Measurements from ENCODE around the gene LRRC53. TPM values are rescaled to one million over a fixed set of nuclear protein-coding genes. Genes with fewer than 3 reads are reported as not detected.

The LRRC53 gene
- total RNA-seq, 1 experiment from 2014 or later = not detected

- Histone ChIP-seq H4K20me1 (ENCODE audit: insufficient read depth, low read depth, low read length) (no peaks in the 10 kb centered on the region), H3K9me3 (ENCODE audit: low read length) (no peaks in the 10 kb centered on the region), H3K36me3 (ENCODE audit: insufficient read depth, low read length) (no peaks in the 10 kb centered on the region), H3K4me1 (ENCODE audit: low read length) (no peaks in the 10 kb centered on the region), H3K79me2 (ENCODE audit: low read length) (no peaks in the 10 kb centered on the region), H3K27ac (ENCODE audit: low read length) (no peak overlapping the region), H3K4me2 (ENCODE audit: low read depth, low read length, poor library complexity, severe bottlenecking) (no peak overlapping the region), H3K9ac (ENCODE audit: low read length) (no peak overlapping the region), H3K9me2 (replicated peaks; ENCODE audit: insufficient read depth, low read length) (no peaks in the 10 kb centered on the region), H3K4me3 (ENCODE audit: low read length) (no peak overlapping the region), H3K27me3 (ENCODE audit: low read length) (no peaks in the 10 kb centered on the region), H2AFZ (ENCODE audit: low read length) (no peak overlapping the region)
- DNase-seq = no peak
These were observed 44.5 kb downstream of the LRRC53 start for GRCh38 chr1:74467786-74468377.

GRCh38 chr1:74465193-74465681 lies 47.2 kb downstream of the LRRC53 start:
- no peak overlapping the region for H3K27ac ChIP-seq (ENCODE audit: low read length)
- no peaks in the 10 kb centered on the region for H3K9me3 ChIP-seq (ENCODE audit: low read length)
- H3K36me3 ChIP-seq (ENCODE audit: insufficient read depth, low read length) = no peaks in the 10 kb centered on the region
- H3K79me2 ChIP-seq (ENCODE audit: low read length) = no peaks in the 10 kb centered on the region
- H3K4me3 ChIP-seq (ENCODE audit: low read length) = no peak overlapping the region
- H3K27me3 ChIP-seq (ENCODE audit: low read length) = no peaks in the 10 kb centered on the region
- no peaks in the 10 kb centered on the region for H3K4me1 ChIP-seq (ENCODE audit: low read length)
- H3K9ac ChIP-seq (ENCODE audit: low read length) = no peak overlapping the region
- DNase-seq = no peak
- no peaks in the 10 kb centered on the region for H4K20me1 ChIP-seq (ENCODE audit: insufficient read depth, low read depth, low read length)
- H2AFZ ChIP-seq (ENCODE audit: low read length) = no peak overlapping the region
- H3K4me2 ChIP-seq (ENCODE audit: low read depth, low read length, poor library complexity, severe bottlenecking) = no peak overlapping the region
- no peaks in the 10 kb centered on the region for H3K9me2 ChIP-seq (replicated peaks; ENCODE audit: insufficient read depth, low read length)

GRCh38 chr1:74464037-74464436 lies 48.4 kb downstream of the LRRC53 start:
- Histone ChIP-seq H3K9ac (ENCODE audit: low read length) (no peak overlapping the region), H3K9me3 (ENCODE audit: low read length) (no peaks in the 10 kb centered on the region), H4K20me1 (ENCODE audit: insufficient read depth, low read depth, low read length) (no peaks in the 10 kb centered on the region), H3K79me2 (ENCODE audit: low read length) (no peaks in the 10 kb centered on the region), H3K27me3 (ENCODE audit: low read length) (no peaks in the 10 kb centered on the region), H2AFZ (ENCODE audit: low read length) (no peak overlapping the region), H3K27ac (ENCODE audit: low read length) (no peak overlapping the region), H3K4me1 (ENCODE audit: low read length) (no peaks in the 10 kb centered on the region), H3K4me2 (ENCODE audit: low read depth, low read length, poor library complexity, severe bottlenecking) (no peak overlapping the region), H3K36me3 (ENCODE audit: insufficient read depth, low read length) (no peaks in the 10 kb centered on the region), H3K4me3 (ENCODE audit: low read length) (no peak overlapping the region), H3K9me2 (replicated peaks; ENCODE audit: insufficient read depth, low read length) (no peaks in the 10 kb centered on the region)
- no peak for DNase-seq

- H3K9me3 ChIP-seq (ENCODE audit: low read length) = no peaks in the 10 kb centered on the region
- DNase-seq = no peak
These were observed 49.0 kb downstream of the LRRC53 start for GRCh38 chr1:74463333-74463988.

GRCh38 chr1:74457253-74457652 lies 55.2 kb downstream of the LRRC53 start:
- H2AFZ ChIP-seq (ENCODE audit: low read length) = no peak overlapping the region
- no peaks in the 10 kb centered on the region for H3K79me2 ChIP-seq (ENCODE audit: low read length)
- H3K9ac ChIP-seq (ENCODE audit: low read length) = no peak overlapping the region
- H3K27ac ChIP-seq (ENCODE audit: low read length) = no peak overlapping the region
- no peak for DNase-seq
- no peaks in the 10 kb centered on the region for H4K20me1 ChIP-seq (ENCODE audit: insufficient read depth, low read depth, low read length)
- H3K9me3 ChIP-seq (ENCODE audit: low read length) = no peaks in the 10 kb centered on the region
- H3K4me3 ChIP-seq (ENCODE audit: low read length) = no peak overlapping the region
- no peaks in the 10 kb centered on the region for H3K4me1 ChIP-seq (ENCODE audit: low read length)
- H3K4me2 ChIP-seq (ENCODE audit: low read depth, low read length, poor library complexity, severe bottlenecking) = no peak overlapping the region
- no peaks in the 10 kb centered on the region for H3K27me3 ChIP-seq (ENCODE audit: low read length)
- H3K9me2 ChIP-seq (replicated peaks; ENCODE audit: insufficient read depth, low read length) = no peaks in the 10 kb centered on the region
- H3K36me3 ChIP-seq (ENCODE audit: insufficient read depth, low read length) = no peaks in the 10 kb centered on the region

More at GRCh38 chr1:74463333-74463988, 49.0 kb downstream of the LRRC53 start:
- no peaks in the 10 kb centered on the region for H3K9me2 ChIP-seq (replicated peaks; ENCODE audit: insufficient read depth, low read length)
- H3K9ac ChIP-seq (ENCODE audit: low read length) = no peak overlapping the region
- H2AFZ ChIP-seq (ENCODE audit: low read length) = no peak overlapping the region
- H3K27me3 ChIP-seq (ENCODE audit: low read length) = no peaks in the 10 kb centered on the region
- no peaks in the 10 kb centered on the region for H3K4me1 ChIP-seq (ENCODE audit: low read length)
- H3K79me2 ChIP-seq (ENCODE audit: low read length) = no peaks in the 10 kb centered on the region
- H3K4me3 ChIP-seq (ENCODE audit: low read length) = no peak overlapping the region
- no peaks in the 10 kb centered on the region for H3K36me3 ChIP-seq (ENCODE audit: insufficient read depth, low read length)
- no peak overlapping the region for H3K4me2 ChIP-seq (ENCODE audit: low read depth, low read length, poor library complexity, severe bottlenecking)
- no peak overlapping the region for H3K27ac ChIP-seq (ENCODE audit: low read length)
- H4K20me1 ChIP-seq (ENCODE audit: insufficient read depth, low read depth, low read length) = no peaks in the 10 kb centered on the region

- Histone ChIP-seq H2AFZ (ENCODE audit: low read length) (no peak overlapping the region), H3K27me3 (ENCODE audit: low read length) (no peaks in the 10 kb centered on the region), H3K9me2 (replicated peaks; ENCODE audit: insufficient read depth, low read length) (no peaks in the 10 kb centered on the region), H3K27ac (ENCODE audit: low read length) (no peak overlapping the region), H3K36me3 (ENCODE audit: insufficient read depth, low read length) (no peaks in the 10 kb centered on the region), H3K79me2 (ENCODE audit: low read length) (no peaks in the 10 kb centered on the region), H3K9ac (ENCODE audit: low read length) (no peak overlapping the region), H4K20me1 (ENCODE audit: insufficient read depth, low read depth, low read length) (no peaks in the 10 kb centered on the region), H3K4me1 (ENCODE audit: low read length) (no peaks in the 10 kb centered on the region), H3K9me3 (ENCODE audit: low read length) (no peaks in the 10 kb centered on the region), H3K4me3 (ENCODE audit: low read length) (no peak overlapping the region), H3K4me2 (ENCODE audit: low read depth, low read length, poor library complexity, severe bottlenecking) (no peak overlapping the region)
- no peak for DNase-seq
These were observed 57.0 kb downstream of the LRRC53 start for GRCh38 chr1:74455390-74455789.

GRCh38 chr1:74453277-74453676 lies 59.1 kb downstream of the LRRC53 start:
- no peaks in the 10 kb centered on the region for H3K4me1 ChIP-seq (ENCODE audit: low read length)
- H3K9me2 ChIP-seq (replicated peaks; ENCODE audit: insufficient read depth, low read length) = no peaks in the 10 kb centered on the region
- no peaks in the 10 kb centered on the region for H3K79me2 ChIP-seq (ENCODE audit: low read length)
- H3K4me3 ChIP-seq (ENCODE audit: low read length) = no peak overlapping the region
- H4K20me1 ChIP-seq (ENCODE audit: insufficient read depth, low read depth, low read length) = no peaks in the 10 kb centered on the region
- no peak overlapping the region for H3K4me2 ChIP-seq (ENCODE audit: low read depth, low read length, poor library complexity, severe bottlenecking)
- H3K9ac ChIP-seq (ENCODE audit: low read length) = no peak overlapping the region
- H2AFZ ChIP-seq (ENCODE audit: low read length) = no peak overlapping the region
- no peaks in the 10 kb centered on the region for H3K36me3 ChIP-seq (ENCODE audit: insufficient read depth, low read length)
- H3K27me3 ChIP-seq (ENCODE audit: low read length) = no peaks in the 10 kb centered on the region
- no peaks in the 10 kb centered on the region for H3K9me3 ChIP-seq (ENCODE audit: low read length)
- no peak for DNase-seq
- no peak overlapping the region for H3K27ac ChIP-seq (ENCODE audit: low read length)

GRCh38 chr1:74452035-74452434 lies 60.4 kb downstream of the LRRC53 start:
- no peaks in the 10 kb centered on the region for H4K20me1 ChIP-seq (ENCODE audit: insufficient read depth, low read depth, low read length)
- no peaks in the 10 kb centered on the region for H3K4me1 ChIP-seq (ENCODE audit: low read length)
- H3K9me3 ChIP-seq (ENCODE audit: low read length) = no peaks in the 10 kb centered on the region
- no peak for DNase-seq
- H3K9ac ChIP-seq (ENCODE audit: low read length) = no peak overlapping the region
- H3K27me3 ChIP-seq (ENCODE audit: low read length) = no peaks in the 10 kb centered on the region
- no peaks in the 10 kb centered on the region for H3K36me3 ChIP-seq (ENCODE audit: insufficient read depth, low read length)
- H2AFZ ChIP-seq (ENCODE audit: low read length) = no peak overlapping the region
- H3K79me2 ChIP-seq (ENCODE audit: low read length) = no peaks in the 10 kb centered on the region
- no peak overlapping the region for H3K4me2 ChIP-seq (ENCODE audit: low read depth, low read length, poor library complexity, severe bottlenecking)
- no peak overlapping the region for H3K27ac ChIP-seq (ENCODE audit: low read length)
- H3K4me3 ChIP-seq (ENCODE audit: low read length) = no peak overlapping the region
- H3K9me2 ChIP-seq (replicated peaks; ENCODE audit: insufficient read depth, low read length) = no peaks in the 10 kb centered on the region

Measured in Karpas-422 (cell line).